Measurements from ENCODE around the gene THAP3. TPM values are rescaled to one million over a fixed set of nuclear protein-coding genes. Genes with fewer than 3 reads are reported as not detected.
A peak's percentile ranks its signal among the peaks of the same experiment; 100 is the strongest.

Gene THAP3
- total RNA-seq, 1 experiment from 2014 or later: 14.6 TPM

DNA sequence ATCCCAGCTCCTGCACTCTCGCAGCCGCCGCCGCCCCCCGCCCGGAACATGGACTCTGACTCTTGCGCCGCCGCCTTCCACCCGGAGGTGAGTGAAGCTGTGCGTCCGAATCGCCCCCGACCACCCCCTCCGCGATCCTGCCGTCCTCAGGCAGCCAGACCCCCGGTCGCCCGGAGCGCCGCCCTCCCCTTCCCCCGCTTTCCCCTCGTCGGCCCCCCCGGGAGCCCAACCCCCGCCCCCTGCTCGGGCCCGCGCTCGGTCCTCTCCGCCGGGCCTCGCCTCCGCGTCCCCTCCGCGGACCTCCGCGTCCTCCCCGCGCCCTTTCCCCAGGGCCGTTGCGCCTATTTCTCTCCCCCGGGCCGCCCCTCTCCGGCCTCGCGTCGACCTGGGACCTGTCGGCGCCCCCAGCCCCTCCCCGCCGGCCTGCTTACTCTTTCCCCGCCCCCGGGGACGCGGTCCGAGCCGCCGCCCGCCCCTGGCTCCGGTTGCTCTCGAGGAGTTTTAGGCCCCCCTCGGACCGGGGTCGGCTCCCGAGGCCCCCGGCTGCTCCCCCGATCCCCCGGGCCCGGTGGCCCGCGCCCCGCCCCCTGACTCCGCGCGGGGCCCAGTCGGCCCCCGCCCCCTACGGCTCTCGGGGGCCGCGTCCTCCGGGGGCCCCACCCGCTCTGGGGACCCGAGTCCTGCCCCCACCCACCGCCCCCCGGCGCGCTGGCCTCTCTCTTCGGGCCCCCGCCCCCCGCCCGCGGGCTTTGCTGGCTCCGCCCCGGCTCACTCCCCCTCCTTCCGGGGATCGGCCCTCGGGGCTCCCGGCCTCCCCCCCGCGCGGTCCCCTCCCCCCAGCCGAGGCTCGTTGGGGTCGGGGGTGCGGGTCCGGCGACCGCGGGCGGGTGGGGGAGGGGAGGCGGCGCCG, 10.4 kb upstream of the THAP3 start:
- Histone ChIP-seq H3K27me3 (ENCODE audit: insufficient read depth, low read depth) (no peaks in the 10 kb centered on the region), H3K9me3 (ENCODE audit: insufficient read depth, low read depth) (no peaks in the 10 kb centered on the region), H3K79me2 (ENCODE audit: low read depth) (peaks cover 30% of the 10 kb centered on the region), H3K4me2 (peak overlapping the region; percentile 62), H3K4me3 (peak overlapping the region; percentile 60), H3F3A (ENCODE audit: insufficient read depth, low read depth) (peaks cover 16% of the 10 kb centered on the region), H3K27ac (no peak overlapping the region), H4K20me1 (ENCODE audit: insufficient read depth) (0 out of 2 replicates have a peak, but pooled peaks cover 6% of the 10 kb centered on the region), H3K9me2 (ENCODE audit: insufficient read depth) (no peaks in the 10 kb centered on the region), H2AFZ (peak overlapping the region; percentile 74), H3K4me1 (replicated peaks; ENCODE audit: insufficient read depth) (peaks cover 11% of the 10 kb centered on the region), H3K36me3 (ENCODE audit: low read depth) (no peaks in the 10 kb centered on the region)
- DNase-seq: peak in 1 of 2 experiments; percentile 53
- intact Hi-C loops (cut with micrococcal nuclease; ENCODE audit: unreplicated experiment): loop anchor here (10.0 kb wide), 1 partner anchor 389 kb away; no protein-coding TSS in a partner anchor
- no TSS peak for BruUV-seq (replicated peaks)
- TF ChIP-seq, protein P1, sequence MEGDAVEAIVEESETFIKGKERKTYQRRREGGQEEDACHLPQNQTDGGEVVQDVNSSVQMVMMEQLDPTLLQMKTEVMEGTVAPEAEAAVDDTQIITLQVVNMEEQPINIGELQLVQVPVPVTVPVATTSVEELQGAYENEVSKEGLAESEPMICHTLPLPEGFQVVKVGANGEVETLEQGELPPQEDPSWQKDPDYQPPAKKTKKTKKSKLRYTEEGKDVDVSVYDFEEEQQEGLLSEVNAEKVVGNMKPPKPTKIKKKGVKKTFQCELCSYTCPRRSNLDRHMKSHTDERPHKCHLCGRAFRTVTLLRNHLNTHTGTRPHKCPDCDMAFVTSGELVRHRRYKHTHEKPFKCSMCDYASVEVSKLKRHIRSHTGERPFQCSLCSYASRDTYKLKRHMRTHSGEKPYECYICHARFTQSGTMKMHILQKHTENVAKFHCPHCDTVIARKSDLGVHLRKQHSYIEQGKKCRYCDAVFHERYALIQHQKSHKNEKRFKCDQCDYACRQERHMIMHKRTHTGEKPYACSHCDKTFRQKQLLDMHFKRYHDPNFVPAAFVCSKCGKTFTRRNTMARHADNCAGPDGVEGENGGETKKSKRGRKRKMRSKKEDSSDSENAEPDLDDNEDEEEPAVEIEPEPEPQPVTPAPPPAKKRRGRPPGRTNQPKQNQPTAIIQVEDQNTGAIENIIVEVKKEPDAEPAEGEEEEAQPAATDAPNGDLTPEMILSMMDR (conservative IDR thresholded peaks at IDR 0.05): no peak
- POLR2A ChIA-PET (ENCODE audit: unreplicated experiment): no interaction called here
- CTCF ChIA-PET: no interaction called here

DNA sequence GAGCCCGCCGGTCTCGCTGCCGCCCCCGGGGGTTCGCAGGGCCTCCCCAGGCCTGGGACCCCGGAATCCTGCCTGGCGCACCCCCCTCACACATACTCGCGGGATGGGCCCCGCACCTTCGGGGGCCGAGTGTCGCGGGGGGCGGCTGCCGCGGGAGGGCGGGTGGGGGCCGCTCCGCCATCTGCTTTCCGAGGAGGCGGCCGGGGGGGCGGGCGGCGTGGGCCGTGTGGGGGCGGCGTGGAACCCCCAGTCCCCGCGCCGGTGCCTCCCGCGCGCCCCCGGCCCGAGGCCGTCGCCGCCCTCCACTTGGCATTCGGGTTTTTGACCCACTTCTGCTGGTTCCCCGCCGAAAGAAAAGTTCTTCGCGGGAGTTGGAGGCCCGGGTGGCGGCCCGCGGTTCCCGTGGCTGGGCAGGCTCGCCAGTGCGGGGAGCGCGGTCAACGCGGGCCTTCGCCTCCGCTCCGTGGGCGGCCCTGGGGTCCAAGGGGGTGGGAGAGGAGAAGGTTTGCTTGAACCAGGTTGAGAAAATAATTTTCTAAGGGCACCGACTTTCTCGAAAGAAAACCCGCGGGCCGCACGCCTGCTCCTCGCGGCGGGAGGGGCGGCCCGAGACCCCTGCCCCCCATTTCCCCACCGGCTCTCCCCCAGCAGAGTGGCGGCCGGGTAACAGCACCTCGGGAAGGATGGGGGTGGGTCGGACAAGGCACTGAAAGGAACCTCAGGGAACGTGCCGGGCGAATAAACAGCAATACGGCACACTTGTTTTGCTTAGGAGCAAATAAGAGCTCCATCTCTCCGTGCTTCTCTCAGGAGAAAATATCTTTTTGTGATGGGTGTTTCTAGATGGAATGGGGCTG, 9.5 kb upstream of the THAP3 start:
- Histone ChIP-seq H3F3A (ENCODE audit: insufficient read depth, low read depth) (peaks cover 13% of the 10 kb centered on the region), H4K20me1 (ENCODE audit: insufficient read depth) (0 out of 2 replicates have a peak, but pooled peaks cover 6% of the 10 kb centered on the region), H3K27ac (no peak overlapping the region), H3K4me1 (replicated peaks; ENCODE audit: insufficient read depth) (peaks cover 11% of the 10 kb centered on the region), H3K9me2 (ENCODE audit: insufficient read depth) (no peaks in the 10 kb centered on the region), H3K4me2 (peak overlapping the region; percentile 77), H3K4me3 (peak overlapping the region; percentile 55; the same call in 1 of the 2 replicates), H2AFZ (peak overlapping the region; percentile 64; the same call in 1 of the 2 replicates), H3K36me3 (ENCODE audit: low read depth) (no peaks in the 10 kb centered on the region), H3K27me3 (ENCODE audit: insufficient read depth, low read depth) (no peaks in the 10 kb centered on the region), H3K79me2 (ENCODE audit: low read depth) (peaks cover 30% of the 10 kb centered on the region), H3K9me3 (ENCODE audit: insufficient read depth, low read depth) (no peaks in the 10 kb centered on the region)
- ChIA-PET POLR2A (ENCODE audit: unreplicated experiment) (no interaction called here), CTCF (no interaction called here)
- no TSS peak for BruUV-seq (replicated peaks)
- TF ChIP-seq EZH2 (IDR thresholded peaks at IDR 0.05; ENCODE audit: low read depth): no peak
- TF ChIP-seq, protein P1 (conservative IDR thresholded peaks at IDR 0.05): no peak
- intact Hi-C loops (cut with micrococcal nuclease; ENCODE audit: unreplicated experiment): loop anchor here (10.0 kb wide), 1 partner anchor 390 kb away; no protein-coding TSS in a partner anchor
- DNase-seq: no peak

DNA sequence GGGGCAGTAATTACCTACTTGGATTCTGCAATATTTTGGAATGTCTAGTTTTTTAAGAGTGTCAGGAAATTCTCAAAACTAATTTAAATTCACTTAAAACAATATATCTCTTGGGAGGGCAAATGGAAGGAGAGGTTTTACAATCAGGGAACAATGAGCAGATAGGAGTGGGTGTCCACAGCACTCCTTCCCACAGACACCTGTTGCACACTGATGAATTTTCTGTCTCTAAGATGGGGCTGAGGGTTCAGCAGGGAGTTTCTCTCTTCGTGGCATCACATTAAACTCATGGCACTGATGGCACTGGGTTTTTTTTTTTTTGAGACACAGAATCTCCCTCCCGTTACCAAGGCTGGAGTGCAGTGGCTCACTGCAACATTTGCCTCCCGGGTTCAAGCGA, 5.6 kb upstream of the THAP3 start:
- Histone ChIP-seq H3K9me3 (ENCODE audit: insufficient read depth, low read depth) (no peaks in the 10 kb centered on the region), H2AFZ (no peak overlapping the region), H3K4me1 (replicated peaks; ENCODE audit: insufficient read depth) (no peaks in the 10 kb centered on the region), H3F3A (ENCODE audit: insufficient read depth, low read depth) (peaks cover 3% of the 10 kb centered on the region), H3K79me2 (ENCODE audit: low read depth) (peaks cover 27% of the 10 kb centered on the region), H4K20me1 (ENCODE audit: insufficient read depth) (0 out of 2 replicates have a peak, but pooled peaks cover 7% of the 10 kb centered on the region), H3K27me3 (ENCODE audit: insufficient read depth, low read depth) (no peaks in the 10 kb centered on the region), H3K4me3 (no peak overlapping the region), H3K9me2 (ENCODE audit: insufficient read depth) (no peaks in the 10 kb centered on the region), H3K27ac (no peak overlapping the region), H3K4me2 (no peak overlapping the region), H3K36me3 (ENCODE audit: low read depth) (no peaks in the 10 kb centered on the region)
- TF ChIP-seq EZH2 (IDR thresholded peaks at IDR 0.05; ENCODE audit: low read depth): no peak
- no TSS peak for BruUV-seq (replicated peaks)
- ChIA-PET POLR2A (ENCODE audit: unreplicated experiment) (no interaction called here), CTCF (no interaction called here)
- intact Hi-C loops (cut with micrococcal nuclease; ENCODE audit: unreplicated experiment): loop anchor here (10.0 kb wide), 1 partner anchor 394 kb away; no protein-coding TSS in a partner anchor
- DNase-seq: no peak

Measured in PC-9 (cell line).